Smooth muscle cell (in vitro differentiated cells): ENCODE measurements around the gene OAF. TPM values are rescaled to one million over a fixed set of nuclear protein-coding genes. Genes with fewer than 3 reads are reported as not detected.

Source experiments
- DNase-seq: peaks from one replicate; lab custom pipeline; 2025; ENCODE audit not compliant: unreplicated experiment; lab: John Stamatoyannopoulos, UW
- H2AFZ ChIP-seq: fragments of 200-600 bp; sonication (generic); 2 replicates; pipeline ENCODE4 v1.6.0; 2016; ENCODE audit warnings: antibody characterized with exemption, low read depth, mild to moderate bottlenecking
- H3F3A ChIP-seq: fragments of 200-600 bp; sonication (generic); 2 replicates; pipeline ENCODE4 v1.6.0; 2017; ENCODE audit warnings: antibody characterized with exemption, low read depth
- H3K27ac ChIP-seq: fragments of 200-600 bp; sonication (generic); 2 replicates; pipeline ENCODE4 v1.5.1; 2016; ENCODE audit warnings: low read depth, mild to moderate bottlenecking
- H3K27me3 ChIP-seq: fragments of 200-600 bp; sonication (generic); 2 replicates; pipeline ENCODE4 v1.6.1; 2016; ENCODE audit warnings: low read depth, mild to moderate bottlenecking
- H3K36me3 ChIP-seq: fragments of 200-600 bp; sonication (generic); 2 replicates; pipeline ENCODE4 v1.5.1; 2016; ENCODE audit warnings: low read depth
- H3K4me1 ChIP-seq: fragments of 200-600 bp; sonication (generic); 2 replicates; pipeline ENCODE4 v1.5.1; 2016; ENCODE audit warnings: low read depth
- H3K4me2 ChIP-seq: fragments of 200-600 bp; sonication (generic); 2 replicates; pipeline ENCODE4 v1.6.0; 2016; ENCODE audit warnings: mild to moderate bottlenecking
- H3K4me3 ChIP-seq: fragments of 200-600 bp; sonication (generic); 2 replicates; pipeline ENCODE4 v1.5.1; 2016; ENCODE audit warnings: mild to moderate bottlenecking
- H3K79me2 ChIP-seq: fragments of 200-600 bp; sonication (generic); 2 replicates; pipeline ENCODE4 v1.6.0; 2016; ENCODE audit warnings: low read depth, mild to moderate bottlenecking
- H3K9ac ChIP-seq: fragments of 200-600 bp; sonication (generic); 2 replicates; pipeline ENCODE4 v1.6.0; 2016; ENCODE audit warnings: low read depth
- H3K9me3 ChIP-seq: fragments of 200-600 bp; sonication (generic); replicated peaks from 2 replicates; pipeline ENCODE4 v1.5.1; 2016; ENCODE audit warnings: low read depth
- H4K20me1 ChIP-seq: fragments of 200-600 bp; sonication (generic); 2 replicates; pipeline ENCODE4 v1.6.0; 2016; ENCODE audit warnings: low read depth
- CTCF ChIP-seq: fragments of 200-600 bp; sonication (generic); IDR thresholded peaks from 2 replicates; pipeline ENCODE4 v1.5.1; 2017; ENCODE audit warnings: borderline replicate concordance, mild to moderate bottlenecking, antibody characterized with exemption; ENCODE audit not compliant: insufficient read depth, poor library complexity, severe bottlenecking
- WGBS: methylation state at CpG from one replicate; pipeline ENCODE4 v1.1.7; 2016; ENCODE audit warnings: low lambda C conversion rate; 5-methylcytosine and 5-hydroxymethylcytosine counted together
- polyA plus RNA-seq: library from polyadenylated mRNA; unstranded; fragments of >200 nt; fragmentation: Nextera tagmentation; extraction: Ambion mirVana; gene quantifications from 2 replicates; pipeline ENCODE4 v1.2.1, GENCODE V29; 2016
- total RNA-seq: library from RNA; depleted of rRNA; stranded (reverse); fragments of >200 nt; gene quantifications from 2 replicates; pipeline ENCODE4 v1.2.3, GENCODE V29; 2014

The OAF gene
- total RNA-seq (41.6 and 42.9 TPM in 2 replicates), polyA plus RNA-seq (69.8 and 112 TPM in 2 replicates)

GRCh38 chr11:120210626-120211521, at the start of gene OAF:
Gene OAF (plus strand): TSS chr11:120211032. CDS start chr11:120211280, 248 bp downstream.
- TF ChIP-seq CTCF: peak; percentile 10

GRCh38 chr11:120167659-120168058, 43.2 kb upstream of the OAF start:
- Histone ChIP-seq H3K4me1 (no peaks in the 10 kb centered on the region), H3K4me2 (no peak overlapping the region), H3K27ac (no peak overlapping the region), H3K9ac (no peak overlapping the region), H3F3A (no peaks in the 10 kb centered on the region), H3K36me3 (no peaks in the 10 kb centered on the region), H2AFZ (no peak overlapping the region), H4K20me1 (no peaks in the 10 kb centered on the region), H3K9me3 (no peaks in the 10 kb centered on the region), H3K27me3 (peaks cover 12% of the 10 kb centered on the region), H3K4me3 (no peak overlapping the region), H3K79me2 (no peaks in the 10 kb centered on the region)
- WGBS: 92% methylated on average over 11 of the region's 11 CpGs
- no peak for TF ChIP-seq CTCF
- no peak for DNase-seq

More at GRCh38 chr11:120210626-120211521, at the start of gene OAF:
- H3F3A ChIP-seq: peaks cover 7% of the 10 kb centered on the region
- H3K36me3 ChIP-seq: no peaks in the 10 kb centered on the region
- H2AFZ ChIP-seq: peak within 1 kb of the TSS; percentile 55
- H3K9ac ChIP-seq: peak within 1 kb of the TSS; percentile 81
- H3K4me3 ChIP-seq: peak within 1 kb of the TSS; percentile 74
- H3K9me3 ChIP-seq: no peaks in the 10 kb centered on the region
- peak within 1 kb of the TSS; percentile 92 for H3K4me2 ChIP-seq
- peaks cover 20% of the 10 kb centered on the region for H3K4me1 ChIP-seq
- no peaks in the 10 kb centered on the region for H3K27me3 ChIP-seq
- H3K27ac ChIP-seq: peak within 1 kb of the TSS; percentile 77
- H4K20me1 ChIP-seq: peaks cover 30% of the 10 kb centered on the region
- under 1% methylated on average over 94 of the region's 108 CpGs for WGBS
- DNase-seq: peak; percentile 40
- peaks cover 46% of the 10 kb centered on the region for H3K79me2 ChIP-seq

- no peaks in the 10 kb centered on the region for H3K4me1 ChIP-seq
- no peak overlapping the region for H3K27ac ChIP-seq
- peak overlapping the region; percentile 89 for H2AFZ ChIP-seq
- no peaks in the 10 kb centered on the region for H3F3A ChIP-seq
- H3K4me3 ChIP-seq: peak overlapping the region; percentile 58
- H3K9me3 ChIP-seq: no peaks in the 10 kb centered on the region
- H3K36me3 ChIP-seq: no peaks in the 10 kb centered on the region
- H3K4me2 ChIP-seq: peak overlapping the region; percentile 91
- TF ChIP-seq CTCF: no peak
- no peaks in the 10 kb centered on the region for H3K79me2 ChIP-seq
- no peaks in the 10 kb centered on the region for H4K20me1 ChIP-seq
- H3K27me3 ChIP-seq: peaks cover 12% of the 10 kb centered on the region
- WGBS: 43% methylated on average over 34 of the region's 35 CpGs
- no peak for DNase-seq
- H3K9ac ChIP-seq: no peak overlapping the region
Observed at GRCh38 chr11:120168108-120168959, 42.5 kb upstream of the OAF start.
